Endothelial cell of umbilical vein (primary cell): ENCODE results near the gene RPS6KA5. TPM values are rescaled to one million over a fixed set of nuclear protein-coding genes. Genes with fewer than 3 reads are reported as not detected.

Experiments
- BruUV-seq: library from RNA; stranded (reverse); fragments of 400-500 nt; replicated peaks from 2 replicates; lab custom pipeline; 2021; lab: Mats Ljungman, UMichigan
- CTCF ChIA-PET: fragments of 300-600, 350-600 bp; sonication (Branson Sonifier 250); formaldehyde crosslinking; loops from one replicate; lab custom pipeline; 2021; ENCODE audit warnings: antibody characterized with exemption, inconsistent platforms; lab: Charles Lee
- POLR2A ChIA-PET: fragments of 300-600, 350-600 bp; sonication (Branson Sonifier 250); formaldehyde crosslinking; loops from one replicate; lab custom pipeline; 2021; ENCODE audit warnings: antibody characterized with exemption, inconsistent platforms; lab: Charles Lee
- DNase-seq: peaks from one replicate; pipeline ENCODE4 v3.0.0-alpha.2; 2011; ENCODE audit warnings: low read depth, low spot score
- FAIRE-seq: peaks from 2 replicates; lab custom pipeline; 2011; peaks lifted over from hg19 to GRCh38; lab: Jason Lieb, UNC
- H2AFZ ChIP-seq: 2 replicates; pipeline ENCODE4 v1.6.0; 2012; ENCODE audit warnings: low read depth, low read length, control low read depth, inconsistent platforms
- H3K27ac ChIP-seq: 2 replicates; pipeline ENCODE4 v1.5.1; 2011; ENCODE audit warnings: low read depth, mild to moderate bottlenecking, control low read depth, low read length, moderate library complexity; ENCODE audit not compliant: insufficient read depth
- H3K27me3 ChIP-seq, 2 experiments: 2 replicates each; pipeline versions ENCODE4 v1.6.0 to v1.6.1; 2011; ENCODE audit warnings: low read length in 2 of 2, mixed read lengths in 1 of 2; ENCODE audit not compliant: control insufficient read depth in 2 of 2, insufficient read depth in 2 of 2
- H3K36me3 ChIP-seq, 2 experiments: 2 replicates in 1 of 2; 3 replicates in 1 of 2; pipeline ENCODE4 v1.5.1; 2011; ENCODE audit warnings: low read length in 2 of 2, mild to moderate bottlenecking in 1 of 2, moderate library complexity in 1 of 2; ENCODE audit not compliant: control insufficient read depth in 2 of 2, insufficient read depth in 2 of 2; ENCODE audit errors: extremely low read depth in 1 of 2
- H3K4me1 ChIP-seq: 3 replicates; pipeline ENCODE4 v1.5.1; 2011; ENCODE audit warnings: mild to moderate bottlenecking, low read length; ENCODE audit not compliant: control insufficient read depth, insufficient read depth; ENCODE audit errors: extremely low read depth
- H3K4me2 ChIP-seq: 2 replicates; pipeline ENCODE4 v1.6.1; 2011; ENCODE audit warnings: low read length, control low read depth, mixed read lengths; ENCODE audit not compliant: insufficient read depth
- H3K4me3 ChIP-seq, 3 experiments: fragments of 200-600 bp in 1 of 3; sonication (generic), shearing (Covaris generic) in 1 of 3; replicated peaks in 1 of 3; 2 replicates each; pipeline ENCODE4 v1.5.1; 2011 to 2016; ENCODE audit warnings: control low read depth in 3 of 3, low read length in 3 of 3, mild to moderate bottlenecking in 2 of 3, inconsistent platforms in 1 of 3, low read depth in 1 of 3, moderate library complexity in 1 of 3; ENCODE audit not compliant: insufficient read depth in 1 of 3
- H3K79me2 ChIP-seq: 2 replicates; pipeline ENCODE4 v1.6.0; 2012; ENCODE audit warnings: low read length, inconsistent platforms; ENCODE audit not compliant: control insufficient read depth, insufficient read depth
- H3K9ac ChIP-seq: replicated peaks from 2 replicates; pipeline ENCODE3; 2011; ENCODE audit warnings: low read length, control low read depth; ENCODE audit not compliant: insufficient read depth; ENCODE audit errors: extremely low read depth
- H3K9me1 ChIP-seq: replicated peaks from 3 replicates; pipeline ENCODE4 v1.6.0; 2011; ENCODE audit warnings: mild to moderate bottlenecking, low read length; ENCODE audit not compliant: control insufficient read depth, insufficient read depth; ENCODE audit errors: extremely low read depth
- H3K9me3 ChIP-seq: replicated peaks from 2 replicates; pipeline ENCODE4 v1.5.1; 2012; ENCODE audit warnings: low read length, inconsistent platforms; ENCODE audit not compliant: control insufficient read depth, insufficient read depth
- H4K20me1 ChIP-seq: replicated peaks from 2 replicates; pipeline ENCODE3; 2011; ENCODE audit warnings: mild to moderate bottlenecking, low read length; ENCODE audit not compliant: control insufficient read depth, insufficient read depth; ENCODE audit errors: extremely low read depth
- CTCF ChIP-seq, 2 donors: IDR thresholded peaks; 1 replicate in 1 of 2; 2 replicates in 1 of 2; pipeline ENCODE4 v1.5.1; 2011; ENCODE audit warnings: low read length in 2 of 2, mild to moderate bottlenecking in 2 of 2, moderate library complexity in 2 of 2, control low read depth in 1 of 2, inconsistent platforms in 1 of 2, low read depth in 1 of 2; ENCODE audit not compliant: insufficient read depth in 1 of 2; ENCODE audit errors: extremely low read depth in 1 of 2
- EZH2 ChIP-seq: IDR thresholded peaks from 2 replicates; pipeline ENCODE4 v1.6.1; 2012; ENCODE audit warnings: borderline replicate concordance, low read depth, mild to moderate bottlenecking, moderate library complexity, low read length, inconsistent platforms; ENCODE audit not compliant: severe bottlenecking
- FOS ChIP-seq: IDR thresholded peaks from 2 replicates; pipeline ENCODE4 v1.6.1; 2011; ENCODE audit warnings: mild to moderate bottlenecking, low read length, moderate library complexity, borderline replicate concordance; ENCODE audit not compliant: insufficient read depth
- GATA2 ChIP-seq: IDR thresholded peaks from 2 replicates; pipeline ENCODE4 v1.7.0; 2011; ENCODE audit warnings: low read depth, mild to moderate bottlenecking, moderate library complexity, mixed read lengths, low read length; ENCODE audit not compliant: insufficient read length, insufficient read depth
- JUN ChIP-seq: IDR thresholded peaks from 2 replicates; pipeline ENCODE4 v1.6.1; 2011; ENCODE audit warnings: borderline replicate concordance, low read depth; ENCODE audit not compliant: insufficient read length, insufficient read depth
- MAX ChIP-seq: IDR thresholded peaks from 2 replicates; pipeline ENCODE4 v1.6.1; 2011; ENCODE audit not compliant: insufficient read depth, insufficient read length
- MYC ChIP-seq: IDR thresholded peaks from one replicate; pipeline ENCODE4 v1.6.1; 2011; ENCODE audit warnings: mild to moderate bottlenecking, low read depth, low read length
- POLR2A ChIP-seq: IDR thresholded peaks from 2 replicates; pipeline ENCODE4 v1.6.1; 2012; ENCODE audit warnings: low read depth, mild to moderate bottlenecking, control low read depth, low read length
- POLR2AphosphoS5 ChIP-seq: IDR thresholded peaks from 2 replicates; pipeline ENCODE4 v1.6.1; 2012; ENCODE audit warnings: low read depth, mild to moderate bottlenecking, control low read depth, low read length, moderate library complexity; ENCODE audit not compliant: insufficient read depth
- dilution Hi-C: fragments of 300-500 bp; cut with MboI; formaldehyde crosslinking; loops from one replicate; pipeline ENCODE4 v1.15.0; 2019; ENCODE audit warnings: low sequenced_read_pairs; ENCODE audit not compliant: extremely low pct_ligation_motif_present
- intact Hi-C: fragments of 100-400 bp; cut with micrococcal nuclease; formaldehyde crosslinking; loops from one replicate; pipeline ENCODE4 v1.10.0; 2022
- polyA plus RNA-seq, 4 experiments: library from polyadenylated mRNA; depleted of rRNA in 3 of 4; stranded (reverse) in 3 of 4; unstranded in 1 of 4; fragments of >200 nt; gene quantifications; 2 replicates each; pipeline versions ENCODE4 v1.2.1 to v1.2.3, GENCODE V29; 2011 to 2012; ENCODE audit warnings: missing spikeins in 1 of 4
- total RNA-seq: library from RNA; stranded (reverse); gene quantifications from 2 replicates; pipeline ENCODE4 v1.2.3, GENCODE V29; 2021

Gene RPS6KA5
- total and polyA plus RNA-seq, 2 donors (not counting 3 experiments of a cell fraction or from before 2014, with no cell fraction given): 2.9 to 5.4 TPM

- FAIRE-seq: no peak
- Histone ChIP-seq H3K4me2 (no peak overlapping the region), H3K4me3 (no peak overlapping the region), H3K9me1 (no peaks in the 10 kb centered on the region), H2AFZ (no peak overlapping the region), H3K9ac (no peak overlapping the region), H3K9me3 (no peaks in the 10 kb centered on the region), H3K27me3 (no peaks in the 10 kb centered on the region), H3K27ac (no peak overlapping the region), H4K20me1 (no peaks in the 10 kb centered on the region), H3K36me3 (peaks cover 0 to 2% of the 10 kb centered on the region in 2 experiments), H3K79me2 (no peaks in the 10 kb centered on the region), H3K4me1 (no peaks in the 10 kb centered on the region)
- POLR2A ChIA-PET: no interaction called here
- TF ChIP-seq MAX (no peak), FOS (no peak), EZH2 (no peak), MYC (no peak), POLR2AphosphoS5 (no peak), GATA2 (no peak), CTCF (IDR thresholded peaks at IDR 0.05; ENCODE audit: extremely low read depth in 1 of 2, insufficient read depth in 1 of 2, low read depth in 1 of 2, low read length in 2 of 2) (no peak), JUN (no peak), POLR2A (no peak)
- dilution Hi-C loops (no loop called here), intact Hi-C loops (no loop called here)
- CTCF ChIA-PET: no interaction called here
- DNase-seq: no peak
- no TSS peak for BruUV-seq
These were observed 123.5 kb downstream of the RPS6KA5 start for GRCh38 chr14:90936757-90937440.
